ENCODE measurements around the gene LIME1. TPM values are rescaled to one million over a fixed set of nuclear protein-coding genes. Genes with fewer than 3 reads are reported as not detected.

LIME1 gene
- total RNA-seq, 2 experiments from 2014 or later: 149 to 165 TPM

- ChIA-PET POLR2A (no interaction called here), CTCF (no interaction called here)
- H3K27ac Mint-ChIP-seq: no peak overlapping the region
- Histone ChIP-seq H3K4me1 (ENCODE audit: insufficient read depth, low read length) (peaks cover 15% of the 10 kb centered on the region), H3K36me3 (ENCODE audit: insufficient read depth, low read length) (no peaks in the 10 kb centered on the region), H3K27me3 (ENCODE audit: control insufficient read depth in 1 of 2, insufficient read depth in 2 of 2, low read length in 2 of 2) (no peaks in the 10 kb centered on the region), H3K9me3 (ENCODE audit: control insufficient read depth in 1 of 2, insufficient read depth in 1 of 2, low read length in 2 of 2) (no peaks in the 10 kb centered on the region), H3K27ac (ENCODE audit: low read depth in 1 of 2, low read length in 2 of 2) (no peak overlapping the region), H3K4me3 (ENCODE audit: low read length) (no peak overlapping the region)
- no peak for ATAC-seq (ENCODE audit: poor library complexity)
- H3K4me1 Mint-ChIP-seq (ENCODE audit: low read depth): peaks cover 16% of the 10 kb centered on the region
- H3K4me3 Mint-ChIP-seq: no peak overlapping the region
- TF ChIP-seq CTCF (IDR thresholded peaks at IDR 0.05): no peak
- no peaks in the 10 kb centered on the region for H3K36me3 Mint-ChIP-seq (ENCODE audit: low read depth)
- no peaks in the 10 kb centered on the region for H3K27me3 Mint-ChIP-seq
- H3K9me3 Mint-ChIP-seq: no peaks in the 10 kb centered on the region
- peak in 1 of 14 experiments; percentile 71 for DNase-seq
- intact Hi-C loops (cut with DNase I, micrococcal nuclease): no loop called here
Observed at GRCh38 chr20:63756648-63756991, 20.2 kb downstream of the LIME1 start.

- POLR2A ChIA-PET: no interaction called here
Observed at GRCh38 chr20:63758152-63758551, 21.7 kb downstream of the LIME1 start.

GRCh38 chr20:63759377-63759901, 23.0 kb downstream of the LIME1 start:
- Histone ChIP-seq H3K27ac (ENCODE audit: low read depth in 1 of 2, low read length in 2 of 2) (no peak overlapping the region), H3K4me3 (ENCODE audit: low read length) (no peak overlapping the region), H3K36me3 (ENCODE audit: insufficient read depth, low read length) (no peaks in the 10 kb centered on the region), H3K27me3 (ENCODE audit: control insufficient read depth in 1 of 2, insufficient read depth in 2 of 2, low read length in 2 of 2) (no peaks in the 10 kb centered on the region), H3K4me1 (ENCODE audit: insufficient read depth, low read length) (peaks cover 5% of the 10 kb centered on the region), H3K9me3 (ENCODE audit: control insufficient read depth in 1 of 2, insufficient read depth in 1 of 2, low read length in 2 of 2) (no peaks in the 10 kb centered on the region)
- DNase-seq: no peak
- ChIA-PET CTCF (no interaction called here), POLR2A (no interaction called here)
- TF ChIP-seq CTCF (IDR thresholded peaks at IDR 0.05): no peak
- no peak overlapping the region for H3K27ac Mint-ChIP-seq
- H3K9me3 Mint-ChIP-seq: no peaks in the 10 kb centered on the region
- no peak overlapping the region for H3K4me3 Mint-ChIP-seq
- peaks cover 11% of the 10 kb centered on the region for H3K4me1 Mint-ChIP-seq (ENCODE audit: low read depth)
- H3K36me3 Mint-ChIP-seq (ENCODE audit: low read depth): no peaks in the 10 kb centered on the region
- intact Hi-C loops (cut with DNase I, micrococcal nuclease): no loop called here
- no peak for ATAC-seq (ENCODE audit: poor library complexity)
- no peaks in the 10 kb centered on the region for H3K27me3 Mint-ChIP-seq

More at GRCh38 chr20:63758152-63758551, 21.7 kb downstream of the LIME1 start:
- Histone ChIP-seq H3K36me3 (ENCODE audit: insufficient read depth, low read length) (no peaks in the 10 kb centered on the region), H3K27me3 (ENCODE audit: control insufficient read depth in 1 of 2, insufficient read depth in 2 of 2, low read length in 2 of 2) (no peaks in the 10 kb centered on the region), H3K4me1 (ENCODE audit: insufficient read depth, low read length) (peaks cover 5% of the 10 kb centered on the region), H3K9me3 (ENCODE audit: control insufficient read depth in 1 of 2, insufficient read depth in 1 of 2, low read length in 2 of 2) (no peaks in the 10 kb centered on the region), H3K27ac (ENCODE audit: low read depth in 1 of 2, low read length in 2 of 2) (no peak overlapping the region), H3K4me3 (ENCODE audit: low read length) (no peak overlapping the region)
- Mint-ChIP-seq H3K27me3 (no peaks in the 10 kb centered on the region), H3K27ac (no peak overlapping the region), H3K4me1 (ENCODE audit: low read depth) (peaks cover 16% of the 10 kb centered on the region), H3K4me3 (no peak overlapping the region), H3K9me3 (no peaks in the 10 kb centered on the region), H3K36me3 (ENCODE audit: low read depth) (no peaks in the 10 kb centered on the region)
- CTCF ChIA-PET: no interaction called here
- ATAC-seq (ENCODE audit: poor library complexity) (no peak), DNase-seq (no peak)
- no peak for TF ChIP-seq CTCF (IDR thresholded peaks at IDR 0.05)
- intact Hi-C loops (cut with DNase I, micrococcal nuclease): no loop called here
